Activated T-cell treated with anti-CD3 and anti-CD28 coated beads, Interleukin-2, amount 50 U/mL, for 72 hours (primary cell): ENCODE data around the gene CSF1. TPM values are rescaled to one million over a fixed set of nuclear protein-coding genes. Genes with fewer than 3 reads are reported as not detected.

ENCODE experiments used
- ATAC-seq, 2 donors: fragments of 150-1000 bp; cut with Tn5 transposase; replicated peaks in 1 of 2; 2 replicates each; pipeline ENCODE4 v1.10.0; 2021; ENCODE audit warnings: moderate library complexity in 2 of 2, mild to moderate bottlenecking in 1 of 2
- DNase-seq, 2 donors: peaks; one replicate each; pipeline ENCODE4 v3.0.0; 2021 to 2022; ENCODE audit warnings: mixed read lengths in 1 of 2
- H3K27ac Mint-ChIP-seq: one replicate; pipeline ENCODE4 v1.8.0; 2022; ENCODE audit warnings: mild to moderate bottlenecking, moderate library complexity, mixed read lengths
- H3K27me3 Mint-ChIP-seq: one replicate; pipeline ENCODE4 v1.8.0; 2022; ENCODE audit warnings: low read depth, mixed read lengths
- H3K36me3 Mint-ChIP-seq, 2 donors: one replicate each; pipeline ENCODE4 v1.8.0; 2022; ENCODE audit warnings: mixed read lengths in 2 of 2, mild to moderate bottlenecking in 1 of 2; ENCODE audit not compliant: insufficient read depth in 2 of 2
- H3K4me1 Mint-ChIP-seq: one replicate; pipeline ENCODE4 v1.8.0; 2022; ENCODE audit warnings: low read depth, mixed read lengths
- H3K4me3 Mint-ChIP-seq, 2 donors: one replicate each; pipeline ENCODE4 v1.8.0; 2022; ENCODE audit warnings: mild to moderate bottlenecking in 2 of 2, mixed read lengths in 2 of 2, moderate library complexity in 2 of 2
- H3K9me3 Mint-ChIP-seq, 2 donors: one replicate each; pipeline ENCODE4 v1.8.0; 2022; ENCODE audit warnings: mixed read lengths in 2 of 2
- total RNA-seq, 2 donors: library from RNA; stranded (reverse); gene quantifications; one replicate each; pipeline ENCODE4 v1.2.3, GENCODE V29; 2022

The CSF1 gene
- total RNA-seq, 2 donors from 2014 or later, result 46.3 to 83.0 TPM

DNA sequence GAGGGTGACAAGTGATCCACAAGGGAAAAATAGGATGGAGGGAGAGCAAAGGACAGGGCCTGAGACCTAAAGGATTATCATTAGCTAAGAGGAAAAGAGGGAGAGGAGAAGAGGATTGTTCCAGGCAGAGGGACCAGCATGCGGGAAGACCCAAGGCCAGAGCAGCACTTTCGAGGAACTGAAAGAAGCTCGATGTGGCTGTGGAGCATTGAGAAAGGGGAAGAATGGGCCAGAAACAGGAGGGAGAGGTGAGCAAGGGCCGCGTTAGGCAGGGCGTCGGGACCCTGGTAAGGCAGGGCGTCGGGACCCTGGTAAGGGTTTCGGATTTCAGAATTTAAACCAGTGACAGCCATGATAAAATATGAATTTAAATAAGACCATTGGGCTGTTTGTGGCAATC lies 22.8 kb upstream of the CSF1 start:
- ATAC-seq (no peak), DNase-seq (no peak)
- Mint-ChIP-seq H3K27me3 (no peaks in the 10 kb centered on the region), H3K4me1 (peaks cover 40% of the 10 kb centered on the region), H3K9me3 (peaks cover 0 to 2% of the 10 kb centered on the region in 2 donors), H3K36me3 (peaks cover 0 to 1% of the 10 kb centered on the region in 2 donors), H3K27ac (no peak overlapping the region), H3K4me3 (no peak overlapping the region)

GRCh38 chr1:109889094-109889493 lies 21.6 kb upstream of the CSF1 start:
- DNase-seq (no peak), ATAC-seq (no peak)
- Mint-ChIP-seq H3K27me3 (no peaks in the 10 kb centered on the region), H3K4me1 (peaks cover 40% of the 10 kb centered on the region), H3K27ac (peak overlapping the region; percentile 10), H3K36me3 (peaks cover 0 to 1% of the 10 kb centered on the region in 2 donors), H3K9me3 (peaks cover 0 to 2% of the 10 kb centered on the region in 2 donors), H3K4me3 (peak overlapping the region in 1 of 2 donors; percentile 22)

DNA sequence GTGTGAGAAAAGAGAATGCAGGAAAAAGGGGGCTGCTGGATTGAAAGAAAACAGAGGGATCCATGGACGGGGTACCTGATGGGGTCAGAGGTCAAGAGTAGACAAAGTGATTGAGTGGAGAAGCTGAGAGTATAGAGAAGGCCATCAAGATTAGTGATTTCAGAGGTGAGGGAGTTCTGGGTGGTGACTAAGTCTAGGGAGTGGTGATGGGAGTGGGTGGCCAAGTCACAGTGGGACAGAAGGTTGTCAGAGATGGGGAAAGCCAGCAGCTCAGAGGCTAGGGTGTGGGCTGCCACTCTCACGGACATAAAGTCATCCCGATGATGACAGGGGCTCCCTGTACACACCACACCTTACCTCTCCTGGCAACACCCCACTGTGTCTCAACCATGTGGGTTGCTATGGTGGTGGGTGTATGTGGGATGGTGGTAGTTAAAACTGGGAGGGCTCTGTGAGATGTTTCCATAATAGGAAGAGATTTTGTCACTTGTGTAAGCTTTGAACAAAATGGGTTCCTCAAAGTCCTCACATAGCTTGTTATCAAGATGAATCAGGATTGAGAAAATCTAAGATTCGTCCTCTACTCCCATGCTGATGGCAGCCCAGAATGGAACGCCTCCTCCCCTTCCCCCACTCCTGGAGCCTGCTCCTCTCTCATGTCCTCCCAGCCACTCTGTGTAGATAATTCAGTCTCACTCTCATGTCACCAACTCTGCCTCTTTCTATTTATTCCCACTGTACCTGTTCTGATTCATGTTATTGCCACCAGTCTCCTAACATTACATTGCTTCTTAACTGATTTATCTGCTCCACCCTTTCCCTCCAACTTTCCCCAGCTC lies 20.3 kb upstream of the CSF1 start:
- peak; percentile 75 to 83 for DNase-seq
- peak overlapping the region; percentile 8 to 37 for H3K4me3 Mint-ChIP-seq

GRCh38 chr1:109891930-109892329 lies 18.7 kb upstream of the CSF1 start:
- Mint-ChIP-seq H3K27ac (no peak overlapping the region), H3K4me3 (no peak overlapping the region), H3K36me3 (peaks cover 0 to 1% of the 10 kb centered on the region in 2 donors), H3K27me3 (no peaks in the 10 kb centered on the region), H3K4me1 (peaks cover 40% of the 10 kb centered on the region), H3K9me3 (peaks cover 0 to 2% of the 10 kb centered on the region in 2 donors)
- DNase-seq (no peak), ATAC-seq (no peak)

More for the DNA sequence above, 20.3 kb upstream of the CSF1 start:
- H3K9me3 Mint-ChIP-seq, result peaks cover 0 to 2% of the 10 kb centered on the region in 2 donors
- H3K27ac Mint-ChIP-seq, result peak overlapping the region; percentile 55
- peaks cover 40% of the 10 kb centered on the region for H3K4me1 Mint-ChIP-seq
- no peaks in the 10 kb centered on the region for H3K27me3 Mint-ChIP-seq
- H3K36me3 Mint-ChIP-seq, result peaks cover 0 to 1% of the 10 kb centered on the region in 2 donors
- ATAC-seq, result peak; percentile 95

GRCh38 chr1:109892561-109893368 lies 17.9 kb upstream of the CSF1 start:
- Mint-ChIP-seq H3K4me3 (no peak overlapping the region), H3K36me3 (peaks cover 0 to 1% of the 10 kb centered on the region in 2 donors), H3K27me3 (no peaks in the 10 kb centered on the region), H3K27ac (no peak overlapping the region), H3K4me1 (peaks cover 45% of the 10 kb centered on the region), H3K9me3 (peaks cover 0 to 2% of the 10 kb centered on the region in 2 donors)
- no peak for ATAC-seq
- no peak for DNase-seq

- DNase-seq, result no peak
- Mint-ChIP-seq H3K36me3 (peaks cover 0 to under 1% of the 10 kb centered on the region in 2 donors), H3K9me3 (peaks cover 0 to 2% of the 10 kb centered on the region in 2 donors), H3K4me1 (peaks cover 44% of the 10 kb centered on the region), H3K4me3 (no peak overlapping the region), H3K27ac (no peak overlapping the region), H3K27me3 (no peaks in the 10 kb centered on the region)
- no peak for ATAC-seq
Observed at GRCh38 chr1:109893532-109894171, 17.0 kb upstream of the CSF1 start.

DNA sequence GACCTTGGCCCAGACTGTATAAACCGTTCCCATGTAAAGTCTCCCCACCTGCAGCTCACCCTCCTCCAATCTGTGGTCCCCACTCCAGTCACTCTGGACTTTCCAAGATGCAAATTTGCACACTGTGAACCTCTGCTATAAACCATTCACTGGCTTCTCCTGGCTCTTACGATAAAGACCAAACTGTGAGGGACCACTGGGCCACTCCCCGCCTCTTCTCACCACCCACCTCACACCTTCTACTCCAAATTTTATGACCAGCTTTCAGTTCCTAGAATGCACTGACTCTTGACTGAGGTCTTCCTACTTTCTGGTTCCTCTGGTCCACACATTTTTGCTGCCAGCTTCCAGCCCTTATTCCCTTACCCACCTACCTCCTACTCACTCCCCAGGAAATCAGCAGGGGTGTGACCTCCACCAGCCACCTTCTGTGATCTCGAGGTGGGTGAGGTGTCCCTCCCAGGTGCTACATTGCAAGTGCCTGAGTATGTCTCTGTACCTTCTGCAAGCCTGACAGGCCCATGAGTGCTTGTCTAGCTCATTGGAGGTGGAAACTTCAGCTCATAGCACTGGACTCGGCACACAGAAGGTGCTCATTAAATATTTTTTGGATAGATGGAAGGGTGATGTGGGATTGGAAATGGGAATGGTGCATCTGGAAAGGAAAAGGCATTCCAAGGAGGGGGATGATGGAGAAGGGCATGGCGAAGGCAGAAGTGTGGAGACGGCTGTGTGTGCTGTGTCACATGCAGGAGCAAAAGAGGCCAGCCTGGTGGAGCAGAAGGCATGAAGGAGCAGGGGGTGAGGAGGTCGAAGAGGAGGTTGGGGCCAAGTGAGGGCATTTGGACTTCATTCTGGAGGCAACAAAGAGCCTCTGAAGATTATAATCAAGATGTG lies 15.6 kb upstream of the CSF1 start:
- no peak for DNase-seq

DNA sequence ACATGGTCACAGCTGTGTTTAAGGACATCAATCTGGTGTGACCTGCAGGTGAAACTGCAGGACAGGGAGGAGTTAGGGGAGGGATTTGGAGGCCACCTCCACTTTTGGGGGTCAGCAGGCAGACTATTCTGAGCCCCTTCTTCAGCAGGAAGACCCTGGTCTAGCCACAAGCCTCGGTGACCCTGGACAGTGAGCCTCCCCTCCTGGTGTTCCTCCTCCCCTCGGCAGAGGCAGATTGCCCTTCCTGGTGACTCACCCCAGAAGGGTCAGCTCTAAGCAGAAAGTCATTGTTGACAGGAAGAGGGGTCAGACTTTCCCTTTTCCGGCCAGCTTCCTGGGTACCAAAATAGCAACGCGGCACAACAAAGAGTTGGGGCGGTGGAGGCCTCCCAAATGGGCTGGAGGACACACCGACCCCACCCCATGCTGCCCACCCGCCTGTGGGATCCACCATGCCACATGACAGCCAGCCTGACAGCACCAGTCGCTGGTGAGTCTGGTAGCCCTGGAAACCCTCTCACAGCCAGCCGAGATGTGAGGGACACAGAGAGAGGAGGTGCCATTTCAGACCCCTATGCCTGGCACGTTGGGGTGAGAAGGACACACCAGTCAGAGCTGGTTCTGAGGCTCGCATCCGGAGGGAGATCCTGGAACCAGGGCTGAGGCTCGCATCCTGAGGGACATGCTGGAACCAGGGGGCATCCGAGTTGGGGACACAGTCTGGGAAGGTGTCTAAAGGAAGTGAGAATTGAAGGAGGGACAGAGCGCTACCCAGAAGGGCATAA lies 14.7 kb upstream of the CSF1 start:
- Mint-ChIP-seq H3K4me1 (peaks cover 21% of the 10 kb centered on the region), H3K4me3 (no peak overlapping the region), H3K36me3 (no peaks in the 10 kb centered on the region), H3K27me3 (no peaks in the 10 kb centered on the region), H3K9me3 (no peaks in the 10 kb centered on the region), H3K27ac (peak overlapping the region; percentile 20)
- ATAC-seq (peak; percentile 59 to 70), DNase-seq (peak; percentile 36 to 52)

More for the DNA sequence above, 15.6 kb upstream of the CSF1 start:
- no peaks in the 10 kb centered on the region for H3K27me3 Mint-ChIP-seq
- no peaks in the 10 kb centered on the region for H3K9me3 Mint-ChIP-seq
- H3K27ac Mint-ChIP-seq, result no peak overlapping the region
- no peaks in the 10 kb centered on the region for H3K36me3 Mint-ChIP-seq
- H3K4me1 Mint-ChIP-seq, result peaks cover 30% of the 10 kb centered on the region
- H3K4me3 Mint-ChIP-seq, result no peak overlapping the region
- ATAC-seq, result peak in 1 of 2 donors; percentile 14

- no peak overlapping the region for H3K27ac Mint-ChIP-seq
- no peak overlapping the region for H3K4me3 Mint-ChIP-seq
- no peaks in the 10 kb centered on the region for H3K27me3 Mint-ChIP-seq
- ATAC-seq (no peak), DNase-seq (no peak)
- peaks cover 20% of the 10 kb centered on the region for H3K4me1 Mint-ChIP-seq
- H3K9me3 Mint-ChIP-seq, result no peaks in the 10 kb centered on the region
- H3K36me3 Mint-ChIP-seq, result no peaks in the 10 kb centered on the region
Observed at GRCh38 chr1:109896681-109897080, 14.0 kb upstream of the CSF1 start.

DNA sequence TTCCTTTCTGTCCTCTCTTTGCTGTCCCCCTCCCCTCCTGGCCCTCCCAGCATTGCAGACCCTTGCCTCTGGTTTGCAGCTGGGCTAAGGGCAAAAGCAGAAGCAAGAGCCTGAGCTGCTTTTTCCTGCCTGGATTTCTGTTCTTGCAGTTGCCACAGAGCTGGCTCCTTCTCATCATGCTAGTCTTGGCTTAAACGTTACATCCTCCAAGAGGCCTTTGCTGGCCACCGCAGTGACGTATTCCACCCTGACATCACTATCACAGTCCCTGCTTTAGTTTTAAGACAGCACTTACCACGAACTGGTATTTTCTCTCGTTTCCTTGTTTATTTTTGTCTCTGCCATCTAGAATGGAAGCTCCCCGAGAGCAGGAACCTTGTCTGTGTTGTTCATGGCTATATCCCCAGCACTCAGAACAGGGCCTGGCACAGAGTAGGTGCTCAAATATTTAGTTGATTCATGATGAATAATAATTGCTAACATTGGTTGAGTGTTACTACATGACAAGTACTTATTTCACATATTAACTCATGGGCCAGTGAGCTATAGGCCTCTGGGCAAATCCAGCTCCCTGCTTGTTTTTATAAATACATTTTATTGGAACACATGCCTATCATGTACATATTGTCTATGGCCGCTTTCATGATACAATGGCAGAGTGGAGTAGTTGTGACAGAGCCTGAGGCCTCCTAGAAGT lies 13.2 kb upstream of the CSF1 start:
- H3K4me1 Mint-ChIP-seq, result peaks cover 18% of the 10 kb centered on the region
- DNase-seq, result no peak
- ATAC-seq, result no peak
- no peak overlapping the region for H3K4me3 Mint-ChIP-seq
- H3K27ac Mint-ChIP-seq, result peak overlapping the region; percentile 39
- H3K36me3 Mint-ChIP-seq, result no peaks in the 10 kb centered on the region
- no peaks in the 10 kb centered on the region for H3K9me3 Mint-ChIP-seq
- no peaks in the 10 kb centered on the region for H3K27me3 Mint-ChIP-seq

DNA sequence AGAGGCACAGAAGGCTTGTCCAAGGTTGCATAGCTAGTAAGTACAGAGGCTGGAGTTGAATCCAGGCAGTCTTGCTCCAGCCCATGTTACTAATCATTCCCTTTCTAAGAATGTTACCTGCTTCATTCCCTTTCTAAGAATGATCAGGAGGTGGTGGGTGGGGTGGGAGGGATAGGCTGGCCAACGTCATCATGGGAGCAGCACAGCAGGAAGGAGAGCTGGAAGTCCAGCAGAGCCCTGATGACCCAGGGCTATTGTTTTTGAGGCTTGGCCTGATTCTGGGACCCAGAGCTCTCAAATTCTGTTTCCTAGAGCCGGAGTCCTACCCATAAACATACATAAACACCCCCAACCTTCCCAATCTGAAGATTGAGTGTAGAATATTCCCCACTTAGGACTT lies 11.8 kb upstream of the CSF1 start:
- H3K4me3 Mint-ChIP-seq, result no peak overlapping the region
- H3K4me1 Mint-ChIP-seq, result peaks cover 17% of the 10 kb centered on the region
- H3K27ac Mint-ChIP-seq, result no peak overlapping the region
- H3K9me3 Mint-ChIP-seq, result peaks cover 0 to 2% of the 10 kb centered on the region in 2 donors
- ATAC-seq (no peak), DNase-seq (no peak)
- H3K36me3 Mint-ChIP-seq, result no peaks in the 10 kb centered on the region
- no peaks in the 10 kb centered on the region for H3K27me3 Mint-ChIP-seq
